ENCODE results near the gene MUC12. TPM values are rescaled to one million over a fixed set of nuclear protein-coding genes. Genes with fewer than 3 reads are reported as not detected.

MUC12 gene
- total and polyA plus RNA-seq, 2 of the 8 experiments (the other 6 are each of a cell fraction or from before 2014, with no cell fraction given) = 7.7 to 16.2 TPM

GRCh38 chr7:100968650-100969049, 715 bp upstream of the MUC12 start:
- FAIRE-seq = no peak
- WGBS, 2 experiments (ENCODE audit: extremely low coverage in 1 of 2, insufficient coverage in 1 of 2, insufficient read length in 1 of 2, insufficient replicate concordance in 2 of 2, low coverage in 1 of 2, low lambda C conversion rate in 2 of 2, missing lambda C conversion rate in 1 of 2) = 71% methylated on average over 3 of the region's 3 CpGs; no CpG with 5 or more reads in 1 of the 2 experiments
- Histone ChIP-seq H2BK5ac (ENCODE audit: low read depth, low read length) (no peak overlapping the region), H3K79me1 (ENCODE audit: low read depth, low read length) (no peaks in the 10 kb centered on the region; the same call in 1 of the 2 replicates), H2BK120ac (replicated peaks; ENCODE audit: low read depth, low read length) (no peak overlapping the region), H3K4me2 (ENCODE audit: insufficient read depth in 1 of 2, low read depth in 2 of 2, low read length in 2 of 2) (no peak overlapping the region), H2AFZ (ENCODE audit: low read length) (no peak overlapping the region), H3K27ac (ENCODE audit: low read depth, low read length) (no peak overlapping the region), H3K14ac (ENCODE audit: insufficient read length) (no peak overlapping the region), H3K9ac (replicated peaks in 1 of 4; ENCODE audit: extremely low read depth in 1 of 4, low read depth in 3 of 4, low read length in 3 of 4) (no peak overlapping the region), H3K4ac (replicated peaks; ENCODE audit: insufficient read length, low read depth, low read length) (no peak overlapping the region), H2BK20ac (ENCODE audit: low read length) (no peak overlapping the region), H2BK15ac (ENCODE audit: low read length) (no peak overlapping the region), H3K4me3 (ENCODE audit: extremely low read depth in 1 of 4, insufficient read depth in 2 of 4, low read depth in 3 of 4, low read length in 4 of 4) (no peak overlapping the region), H4K20me1 (replicated peaks in 1 of 2; ENCODE audit: control insufficient read depth in 1 of 2, insufficient read depth in 2 of 2, low read length in 2 of 2) (peaks cover 2 to 7% of the 10 kb centered on the region in 2 experiments), H3K36me3 (ENCODE audit: control insufficient read depth in 2 of 4, insufficient read depth in 4 of 4, low read length in 3 of 4) (no peaks in the 10 kb centered on the region), H3K27me3 (replicated peaks in 1 of 4; ENCODE audit: control insufficient read depth in 3 of 4, extremely low read depth in 1 of 4, insufficient read depth in 3 of 4, low read length in 3 of 4) (peaks cover 3 to 18% (median 14%) of the 10 kb centered on the region in 4 experiments), H4K8ac (ENCODE audit: extremely low read depth, insufficient read depth, low read length) (peak overlapping the region; percentile 73; the same call in 1 of the 2 replicates), H3K23me2 (ENCODE audit: low read depth, low read length) (peaks cover 9% of the 10 kb centered on the region; the same call in 1 of the 2 replicates), H4K91ac (replicated peaks; ENCODE audit: insufficient read length, low read length) (no peak overlapping the region), H3K79me2 (ENCODE audit: control insufficient read depth in 1 of 2, insufficient read depth in 2 of 2, low read length in 2 of 2) (no peaks in the 10 kb centered on the region), H4K5ac (ENCODE audit: insufficient read length, low read depth, low read length) (no peak overlapping the region), H3K23ac (ENCODE audit: insufficient read length) (no peak overlapping the region), H3K4me1 (replicated peaks in 1 of 4; ENCODE audit: control insufficient read depth in 3 of 4, insufficient read depth in 4 of 4, low read length in 3 of 4) (peaks cover 4 to 32% (median 26%) of the 10 kb centered on the region in 4 experiments), H3K56ac (replicated peaks; ENCODE audit: insufficient read length, low read depth, low read length) (no peak overlapping the region), H3K9me3 (ENCODE audit: insufficient read depth in 2 of 2, low read depth in 1 of 2, low read length in 1 of 2) (no peaks in the 10 kb centered on the region), H2BK12ac (ENCODE audit: low read depth, low read length) (no peak overlapping the region), H2AK5ac (ENCODE audit: low read depth, low read length) (no peak overlapping the region), H3K18ac (ENCODE audit: extremely low read depth, low read length) (peak overlapping the region; percentile 10; the same call in 1 of the 2 replicates)
- DNase-seq (ENCODE audit: low read depth in 1 of 2, low spot score in 2 of 2) = no peak
- ChIA-PET CTCF (ENCODE audit: partially characterized antibody) (interaction anchor here (1.0 to 3.5 kb wide), 8 partner anchors 9 to 109 kb away, joined by 3 to 16 read pairs (median 5); partner anchors contain the start of genes ACHE, MUC17 and MUC3A), POLR2A (ENCODE audit: partially characterized antibody) (interaction anchor here (1.6 to 1.7 kb wide), 2 partner anchors 39 to 50 kb away, joined by 3 to 4 read pairs; no protein-coding TSS in a partner anchor)
- no peak for TF ChIP-seq HDAC2 (IDR thresholded peaks at IDR 0.05; ENCODE audit: borderline replicate concordance in 1 of 2, low read depth in 2 of 2, low read length in 2 of 2)
- no peak for TF ChIP-seq KDM4A (IDR thresholded peaks at IDR 0.05; ENCODE audit: low read depth, low read length, severe bottlenecking)
- TF ChIP-seq CTCF (IDR thresholded peaks at IDR 0.05; ENCODE audit: control extremely low read depth in 1 of 3, insufficient read depth in 1 of 3, low read depth in 1 of 3, low read length in 3 of 3) = no peak
- no peak for TF ChIP-seq CEBPB (IDR thresholded peaks at IDR 0.05; ENCODE audit: low read depth, low read length)
- no peak for TF ChIP-seq CBX5 (IDR thresholded peaks at IDR 0.05; ENCODE audit: low read depth, low read length)
- no peak for TF ChIP-seq POLR2AphosphoS5 (IDR thresholded peaks at IDR 0.05; ENCODE audit: low read depth, low read length)
- TF ChIP-seq PHF8 (conservative IDR thresholded peaks at IDR 0.05; ENCODE audit: low read depth, low read length) = no peak
- TF ChIP-seq SP2 (IDR thresholded peaks at IDR 0.05; ENCODE audit: low read length) = no peak
- no peak for TF ChIP-seq BCL11A (IDR thresholded peaks at IDR 0.05; ENCODE audit: low read depth in 2 of 2, low read length in 2 of 2)
- TF ChIP-seq JUN (IDR thresholded peaks at IDR 0.05; ENCODE audit: low read depth, low read length) = no peak
- no peak for TF ChIP-seq SIN3A (conservative IDR thresholded peaks at IDR 0.05 in 1 of 2, IDR thresholded peaks at IDR 0.05 in 1 of 2; ENCODE audit: low read depth in 1 of 2, low read length in 2 of 2)
